CD14-positive monocyte (primary cell): ENCODE measurements around the gene ABCC4. TPM values are rescaled to one million over a fixed set of nuclear protein-coding genes. Genes with fewer than 3 reads are reported as not detected.

ENCODE experiments used
- DNase-seq, 3 donors: peaks; one replicate each; pipeline ENCODE4 v3.0.0-alpha.2; 2011 to 2022
- H2AFZ ChIP-seq: 2 replicates; pipeline ENCODE4 v1.6.0; 2012; ENCODE audit warnings: mild to moderate bottlenecking, low read depth, low read length, inconsistent platforms; ENCODE audit not compliant: insufficient read depth, poor library complexity, severe bottlenecking
- H3K27ac ChIP-seq, 2 donors: 1 replicate in 1 of 2; 2 replicates in 1 of 2; pipeline ENCODE4 v1.5.1; 2012 to 2013; ENCODE audit warnings: low read length in 2 of 2, control low read depth in 1 of 2, inconsistent platforms in 1 of 2, low read depth in 1 of 2, mild to moderate bottlenecking in 1 of 2
- H3K27me3 ChIP-seq, 2 donors: one replicate each; pipeline versions ENCODE4 v1.6.0 to v1.6.1; 2011 to 2013; ENCODE audit warnings: low read length in 2 of 2; ENCODE audit not compliant: control insufficient read depth in 2 of 2, insufficient read depth in 2 of 2
- H3K36me3 ChIP-seq, 2 donors: replicated peaks in 1 of 2; 1 replicate in 1 of 2; 2 replicates in 1 of 2; pipeline versions ENCODE4 v1.5.1 to v1.6.1; 2012 to 2013; ENCODE audit warnings: low read length in 2 of 2, control low read depth in 1 of 2, inconsistent platforms in 1 of 2, mild to moderate bottlenecking in 1 of 2; ENCODE audit not compliant: insufficient read depth in 2 of 2, control insufficient read depth in 1 of 2
- H3K4me1 ChIP-seq, 2 donors: 1 replicate in 1 of 2; 2 replicates in 1 of 2; pipeline versions ENCODE4 v1.5.1 to v1.6.1; 2012 to 2013; ENCODE audit warnings: low read length in 2 of 2, control low read depth in 1 of 2, inconsistent platforms in 1 of 2, mild to moderate bottlenecking in 1 of 2, moderate library complexity in 1 of 2; ENCODE audit not compliant: insufficient read depth in 2 of 2, control insufficient read depth in 1 of 2
- H3K4me2 ChIP-seq: replicated peaks from 2 replicates; pipeline ENCODE3; 2012; ENCODE audit warnings: low read length, moderate library complexity, mild to moderate bottlenecking; ENCODE audit not compliant: poor library complexity, severe bottlenecking; ENCODE audit errors: extremely low read depth
- H3K4me3 ChIP-seq, 3 experiments: fragments of 200-600 bp in 1 of 3; sonication (generic) in 1 of 3; replicated peaks in 1 of 3; 1 replicate in 2 of 3; 2 replicates in 1 of 3; pipeline ENCODE4 v1.5.1; 2011 to 2013; ENCODE audit warnings: low read length in 3 of 3, mild to moderate bottlenecking in 3 of 3, control low read depth in 2 of 3, low read depth in 2 of 3, inconsistent platforms in 1 of 3, moderate library complexity in 1 of 3
- H3K79me2 ChIP-seq: 2 replicates; pipeline ENCODE4 v1.6.0; 2012; ENCODE audit warnings: mild to moderate bottlenecking, control low read depth, inconsistent platforms, low read length, moderate library complexity; ENCODE audit not compliant: insufficient read depth
- H3K9ac ChIP-seq: 2 replicates; pipeline ENCODE4 v1.6.0; 2017; ENCODE audit warnings: low read length, mild to moderate bottlenecking; ENCODE audit not compliant: insufficient read depth, poor library complexity, severe bottlenecking
- H3K9me3 ChIP-seq, 2 donors: replicated peaks in 1 of 2; 1 replicate in 1 of 2; 2 replicates in 1 of 2; pipeline versions ENCODE4 v1.5.1 to v1.6.1; 2012 to 2013; ENCODE audit warnings: low read length in 2 of 2, control low read depth in 1 of 2; ENCODE audit not compliant: control insufficient read depth in 1 of 2, insufficient read depth in 1 of 2
- H4K20me1 ChIP-seq: 2 replicates; pipeline ENCODE4 v1.6.0; 2012; ENCODE audit warnings: mild to moderate bottlenecking, low read length, control low read depth, moderate library complexity; ENCODE audit not compliant: insufficient read depth
- H3K27ac Mint-ChIP-seq, 7 donors: one replicate each; pipeline ENCODE4 v1.8.0; 2020; ENCODE audit warnings: mild to moderate bottlenecking in 7 of 7, mixed read lengths in 7 of 7, moderate library complexity in 6 of 7, inconsistent platforms in 2 of 7
- H3K27me3 Mint-ChIP-seq, 3 donors: one replicate each; pipeline ENCODE4 v1.8.0; 2021 to 2022; ENCODE audit warnings: low read depth in 3 of 3, mild to moderate bottlenecking in 3 of 3, mixed read lengths in 3 of 3, moderate library complexity in 3 of 3, inconsistent platforms in 1 of 3
- H3K36me3 Mint-ChIP-seq, 2 donors: one replicate each; pipeline ENCODE4 v1.8.0; 2020; ENCODE audit warnings: mixed read lengths in 2 of 2, inconsistent platforms in 1 of 2, mild to moderate bottlenecking in 1 of 2
- H3K4me1 Mint-ChIP-seq: one replicate; pipeline ENCODE4 v1.8.0; 2020; ENCODE audit warnings: mild to moderate bottlenecking, mixed read lengths
- H3K4me3 Mint-ChIP-seq, 2 donors: one replicate each; pipeline ENCODE4 v1.8.0; 2020; ENCODE audit warnings: mild to moderate bottlenecking in 2 of 2, mixed read lengths in 2 of 2, moderate library complexity in 1 of 2
- H3K9me3 Mint-ChIP-seq, 7 donors: one replicate each; pipeline ENCODE4 v1.8.0; 2020 to 2022; ENCODE audit warnings: mixed read lengths in 7 of 7, mild to moderate bottlenecking in 6 of 7, moderate library complexity in 6 of 7, inconsistent platforms in 2 of 7
- CTCF ChIP-seq: fragments of 200-600 bp; IDR thresholded peaks from one replicate; pipeline ENCODE4 v1.8.0; 2022; ENCODE audit warnings: antibody characterized with exemption, mild to moderate bottlenecking
- WGBS: methylation state at CpG from one replicate; pipeline ENCODE4 v1.1.5; 2013; ENCODE audit warnings: missing lambda C conversion rate; ENCODE audit not compliant: insufficient coverage; 5-methylcytosine and 5-hydroxymethylcytosine counted together
- intact Hi-C, 2 donors: fragments of 100-400 bp; cut with micrococcal nuclease; formaldehyde crosslinking; loops; one replicate each; pipeline versions ENCODE4 v1.15.0 to v1.15.1; 2023
- polyA plus RNA-seq, 3 donors: library from polyadenylated mRNA; depleted of rRNA in 1 of 3; unstranded in 2 of 3; stranded (reverse) in 1 of 3; fragments of 300-500 nt in 2 of 3; fragments of >200 nt in 1 of 3; fragmentation: Illumina TruSeq in 2 of 3; gene quantifications; 1 replicate in 2 of 3; 2 replicates in 1 of 3; pipeline ENCODE4 v1.2.3, GENCODE V29; 2012 to 2021

ABCC4 gene
- polyA plus RNA-seq, 3 donors: 0.96 to 2.5 (median 1.7) TPM

- peaks cover 0 to 2% of the 10 kb centered on the region in 2 donors for H3K9me3 ChIP-seq
- intact Hi-C loops: no loop called here
- no peak overlapping the region for H2AFZ ChIP-seq
- H3K27ac Mint-ChIP-seq: no peak overlapping the region
- H3K4me3 Mint-ChIP-seq: no peak overlapping the region
- H3K27me3 ChIP-seq: no peaks in the 10 kb centered on the region
- H3K36me3 ChIP-seq: no peaks in the 10 kb centered on the region
- no peak overlapping the region for H3K27ac ChIP-seq
- H3K4me1 ChIP-seq: no peaks in the 10 kb centered on the region
- H3K4me2 ChIP-seq: no peak overlapping the region
- no peaks in the 10 kb centered on the region for H4K20me1 ChIP-seq
- WGBS: 98% methylated on average over 6 of the region's 9 CpGs
- no peak overlapping the region for H3K4me3 ChIP-seq
- H3K79me2 ChIP-seq: no peaks in the 10 kb centered on the region
- peaks cover 4% of the 10 kb centered on the region for H3K4me1 Mint-ChIP-seq
- H3K9ac ChIP-seq: no peak overlapping the region
- no peak for DNase-seq
- peaks cover 13 to 15% of the 10 kb centered on the region in 2 donors for H3K36me3 Mint-ChIP-seq
- no peak for TF ChIP-seq CTCF
- H3K27me3 Mint-ChIP-seq: peaks cover 0 to 3% (median 2%) of the 10 kb centered on the region in 3 donors
- peaks cover 0 to 10% (median 2%) of the 10 kb centered on the region in 7 donors for H3K9me3 Mint-ChIP-seq
These were observed 38.3 kb downstream of the ABCC4 start for GRCh38 chr13:95262837-95263384.

GRCh38 chr13:95261956-95262355, 39.3 kb downstream of the ABCC4 start:
- no peak overlapping the region for H3K27ac Mint-ChIP-seq
- Histone ChIP-seq H3K36me3 (no peaks in the 10 kb centered on the region), H3K9ac (no peak overlapping the region), H3K4me3 (no peak overlapping the region), H3K27ac (no peak overlapping the region), H3K9me3 (peaks cover 0 to 2% of the 10 kb centered on the region in 2 donors), H4K20me1 (no peaks in the 10 kb centered on the region), H3K79me2 (no peaks in the 10 kb centered on the region), H3K27me3 (no peaks in the 10 kb centered on the region), H3K4me1 (no peaks in the 10 kb centered on the region), H2AFZ (no peak overlapping the region), H3K4me2 (no peak overlapping the region)
- WGBS: 100% methylated on average over 3 of the region's 3 CpGs
- no peaks in the 10 kb centered on the region for H3K4me1 Mint-ChIP-seq
- H3K4me3 Mint-ChIP-seq: no peak overlapping the region
- peaks cover 9 to 11% of the 10 kb centered on the region in 2 donors for H3K36me3 Mint-ChIP-seq
- peaks cover 0 to 7% (median 2%) of the 10 kb centered on the region in 7 donors for H3K9me3 Mint-ChIP-seq
- no peak for DNase-seq
- peaks cover 0 to 3% (median 2%) of the 10 kb centered on the region in 3 donors for H3K27me3 Mint-ChIP-seq
- no peak for TF ChIP-seq CTCF
- intact Hi-C loops: no loop called here
